Measurements from ENCODE around the gene FHL1. TPM values are rescaled to one million over a fixed set of nuclear protein-coding genes. Genes with fewer than 3 reads are reported as not detected.

The FHL1 gene
- total RNA-seq, 2 donors from 2014 or later, result 1,036 to 1,050 TPM

DNA sequence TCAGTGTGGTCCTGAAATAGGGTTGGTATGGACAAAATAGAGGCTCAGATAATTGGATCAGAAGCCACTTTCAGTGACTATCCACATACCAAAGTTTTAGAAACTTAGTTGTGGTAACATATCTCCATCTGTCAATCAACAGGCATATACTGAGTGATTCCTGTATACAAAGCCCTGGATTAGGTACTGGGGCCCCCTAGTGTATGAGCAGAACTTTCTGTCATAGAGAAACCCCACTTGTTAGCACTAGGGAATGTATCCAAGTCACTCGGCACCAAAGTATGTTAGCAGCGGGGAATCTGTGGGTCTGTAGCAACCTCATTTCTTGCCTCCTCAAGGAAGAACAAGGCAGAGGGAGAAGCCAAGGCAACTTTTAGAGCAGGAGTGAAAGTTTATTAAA lies 53.1 kb downstream of the FHL1 start:
- intact Hi-C loops (cut with DNase I), result loop anchor here in 1 of 2 donors (10.0 kb wide), 1 partner anchor 46 kb away; no protein-coding TSS in a partner anchor
- no peak for DNase-seq (ENCODE audit: low spot score)

DNA sequence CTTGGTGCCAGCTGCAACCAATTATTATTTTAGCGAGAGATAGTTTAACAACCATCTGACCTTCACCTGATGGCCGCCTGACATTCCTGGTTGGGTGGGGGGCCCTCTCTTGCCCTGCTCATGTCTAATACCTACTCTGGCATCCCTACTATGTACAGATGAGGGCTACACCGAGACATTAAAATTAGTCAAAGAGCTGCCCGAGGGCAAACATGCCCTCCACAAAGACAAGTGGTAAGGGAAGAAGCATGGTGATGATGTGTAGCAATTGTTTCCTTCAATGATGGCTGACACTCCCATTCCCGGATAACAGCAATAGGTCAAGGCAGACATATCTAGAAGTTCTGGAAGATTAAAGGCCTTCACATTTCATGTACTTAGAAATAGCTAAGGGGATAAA lies 54.3 kb downstream of the FHL1 start:
- DNase-seq (ENCODE audit: low spot score), result no peak
- intact Hi-C loops (cut with DNase I), result loop anchor here in 1 of 2 donors (10.0 kb wide), 1 partner anchor 47 kb away; no protein-coding TSS in a partner anchor

- no peak for DNase-seq (ENCODE audit: low spot score)
- intact Hi-C loops (cut with DNase I), result loop anchor here in 1 of 2 donors (10.0 kb wide), 1 partner anchor 48 kb away; no protein-coding TSS in a partner anchor
Measured at GRCh38 chrX:136202889-136203288, 55.6 kb downstream of the FHL1 start.

GRCh38 chrX:136203438-136203837 lies 56.1 kb downstream of the FHL1 start:
- no peak for DNase-seq (ENCODE audit: low spot score)
- intact Hi-C loops (cut with DNase I), result loop anchor here in 1 of 2 donors (10.0 kb wide), 1 partner anchor 49 kb away; no protein-coding TSS in a partner anchor

DNA sequence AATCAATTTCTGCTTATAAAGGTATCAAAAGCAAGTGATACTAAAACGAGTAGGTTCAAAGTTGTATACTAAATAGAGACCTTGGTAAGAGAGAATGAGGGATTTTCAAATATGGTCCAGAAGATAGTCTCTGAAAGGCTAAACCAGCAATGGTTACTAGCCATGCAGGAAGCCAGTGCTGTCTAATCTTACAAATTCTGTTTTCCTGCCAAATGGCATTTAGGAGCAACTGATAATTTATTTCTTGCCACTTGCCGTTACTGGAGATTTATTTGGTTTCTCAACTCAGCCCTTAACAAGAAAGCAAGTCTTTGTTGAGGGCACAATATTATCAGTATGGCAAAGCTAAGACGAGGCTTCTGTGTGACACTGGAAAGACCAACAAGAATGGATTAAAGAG lies 56.6 kb downstream of the FHL1 start:
- intact Hi-C loops (cut with DNase I), result loop anchor here in 1 of 2 donors (10.0 kb wide), 1 partner anchor 49 kb away; no protein-coding TSS in a partner anchor
- DNase-seq (ENCODE audit: low spot score), result no peak

GRCh38 chrX:136204571-136204970 lies 57.2 kb downstream of the FHL1 start:
- intact Hi-C loops (cut with DNase I), result loop anchor here in 1 of 2 donors (10.0 kb wide), 1 partner anchor 50 kb away; no protein-coding TSS in a partner anchor
- DNase-seq (ENCODE audit: low spot score), result no peak

DNA sequence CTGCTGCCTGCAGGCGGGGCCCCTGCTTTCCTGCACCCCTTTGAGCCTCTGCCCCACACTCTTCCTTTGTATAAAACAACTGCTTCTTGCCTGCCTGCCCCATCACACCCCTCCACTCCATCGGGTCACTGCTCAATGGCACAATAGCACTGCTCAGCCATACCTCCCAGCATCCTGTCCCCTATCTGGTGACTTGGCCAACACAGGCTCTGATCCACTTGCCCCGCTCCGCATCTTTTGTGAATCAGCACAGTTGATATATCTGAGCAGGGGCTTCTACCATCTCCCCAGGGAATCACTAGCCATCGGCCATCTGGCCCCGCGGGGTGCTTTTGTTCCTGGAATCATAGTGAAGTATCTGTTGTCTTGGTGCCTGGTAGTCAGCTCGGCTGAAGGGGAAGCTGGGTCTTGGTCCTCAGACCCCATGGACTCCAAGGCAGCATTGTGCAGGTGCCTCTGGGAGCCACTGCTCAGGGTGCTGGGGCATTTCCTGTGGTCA lies 58.6 kb downstream of the FHL1 start:
- DNase-seq (ENCODE audit: low spot score), result no peak
- intact Hi-C loops (cut with DNase I), result loop anchor here (5.0 to 10.0 kb wide), 3 partner anchors 34 to 179 kb away; no protein-coding TSS in a partner anchor

DNA sequence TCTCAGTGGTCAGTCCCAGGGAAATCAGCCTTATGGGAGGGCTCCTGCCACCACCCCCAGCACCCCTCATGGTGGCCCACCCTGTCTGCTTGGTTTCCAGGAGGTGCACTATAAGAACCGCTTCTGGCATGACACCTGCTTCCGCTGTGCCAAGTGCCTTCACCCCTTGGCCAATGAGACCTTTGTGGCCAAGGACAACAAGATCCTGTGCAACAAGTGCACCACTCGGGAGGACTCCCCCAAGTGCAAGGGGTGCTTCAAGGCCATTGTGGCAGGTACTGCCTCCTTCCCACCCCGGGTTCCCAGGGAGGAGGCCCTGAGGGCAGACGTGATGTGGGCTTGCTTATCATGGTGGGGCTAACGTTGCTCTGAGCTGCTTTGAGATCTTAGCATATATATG lies 59.6 kb downstream of the FHL1 start:
- intact Hi-C loops (cut with DNase I), result loop anchor here (5.0 to 10.0 kb wide), 3 partner anchors 35 to 180 kb away; no protein-coding TSS in a partner anchor
- DNase-seq (ENCODE audit: low spot score), result no peak

DNA sequence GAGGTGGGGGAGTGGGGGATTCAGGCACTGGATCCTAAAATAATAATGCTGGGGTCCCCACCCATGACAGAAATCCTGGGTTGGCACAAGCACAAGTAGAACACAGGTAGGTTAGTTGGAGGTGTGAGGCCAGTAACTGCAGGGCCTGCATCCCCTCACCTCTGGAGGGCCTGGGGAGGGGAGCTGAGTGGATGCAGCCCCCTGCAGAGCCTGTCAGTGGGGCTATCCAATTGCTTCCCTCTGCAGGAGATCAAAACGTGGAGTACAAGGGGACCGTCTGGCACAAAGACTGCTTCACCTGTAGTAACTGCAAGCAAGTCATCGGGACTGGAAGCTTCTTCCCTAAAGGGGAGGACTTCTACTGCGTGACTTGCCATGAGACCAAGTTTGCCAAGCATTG lies 60.2 kb downstream of the FHL1 start:
- no peak for DNase-seq (ENCODE audit: low spot score)
- intact Hi-C loops (cut with DNase I), result loop anchor here (5.0 to 10.0 kb wide), 3 partner anchors 35 to 180 kb away; no protein-coding TSS in a partner anchor

DNA sequence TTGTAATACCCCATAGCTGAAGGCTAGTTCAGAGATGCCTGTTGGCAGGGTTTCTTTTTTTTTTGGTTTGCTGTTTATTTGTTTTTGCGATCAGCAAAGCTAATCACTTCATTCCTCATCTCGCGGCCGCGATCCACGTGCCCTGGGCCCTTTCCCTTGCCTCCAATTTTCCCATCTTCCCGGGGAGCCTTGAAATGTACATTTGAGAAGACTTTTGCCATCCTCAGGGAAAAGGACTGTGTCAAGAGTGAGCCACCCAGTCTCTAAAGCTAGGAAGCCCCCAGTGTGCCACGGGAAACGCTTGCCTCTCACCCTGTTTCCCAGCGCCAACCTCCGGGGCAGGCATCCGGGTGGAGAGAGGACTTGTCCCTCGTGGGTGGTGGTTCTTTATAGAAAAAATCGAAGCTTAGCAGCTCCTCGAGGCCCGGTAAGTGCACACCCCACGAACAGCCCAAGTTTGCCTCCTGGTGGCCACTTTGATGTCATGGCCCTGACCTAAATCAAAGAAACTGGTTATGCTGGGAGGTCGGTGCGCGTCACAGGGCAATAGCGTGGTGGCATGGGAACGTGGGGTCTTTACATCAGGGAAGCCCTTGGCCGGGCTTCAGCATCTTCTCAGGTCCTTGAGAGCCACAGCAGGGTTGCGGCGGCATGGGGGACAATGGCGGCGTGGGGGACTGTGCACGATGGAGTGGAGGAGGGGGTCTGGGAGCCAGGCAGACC lies 61.8 kb downstream of the FHL1 start:
- intact Hi-C loops (cut with DNase I), result loop anchor here (5.0 to 10.0 kb wide), 3 partner anchors 37 to 182 kb away; no protein-coding TSS in a partner anchor
- DNase-seq (ENCODE audit: low spot score), result no peak

- DNase-seq (ENCODE audit: low spot score), result no peak
- intact Hi-C loops (cut with DNase I), result loop anchor here (5.0 to 10.0 kb wide), 3 partner anchors 37 to 182 kb away; no protein-coding TSS in a partner anchor
Measured at GRCh38 chrX:136209751-136210150, 62.4 kb downstream of the FHL1 start.

DNA sequence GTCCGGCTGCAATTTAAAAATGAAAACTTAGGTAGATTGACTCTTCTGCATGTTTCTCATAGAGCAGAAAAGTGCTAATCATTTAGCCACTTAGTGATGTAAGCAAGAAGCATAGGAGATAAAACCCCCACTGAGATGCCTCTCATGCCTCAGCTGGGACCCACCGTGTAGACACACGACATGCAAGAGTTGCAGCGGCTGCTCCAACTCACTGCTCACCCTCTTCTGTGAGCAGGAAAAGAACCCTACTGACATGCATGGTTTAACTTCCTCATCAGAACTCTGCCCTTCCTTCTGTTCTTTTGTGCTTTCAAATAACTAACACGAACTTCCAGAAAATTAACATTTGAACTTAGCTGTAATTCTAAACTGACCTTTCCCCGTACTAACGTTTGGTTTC lies 62.9 kb downstream of the FHL1 start:
- intact Hi-C loops (cut with DNase I), result no loop called here
- DNase-seq (ENCODE audit: low spot score), result no peak

GRCh38 chrX:136210806-136211205 lies 63.5 kb downstream of the FHL1 start:
- no peak for DNase-seq (ENCODE audit: low spot score)
- intact Hi-C loops (cut with DNase I), result no loop called here

DNA sequence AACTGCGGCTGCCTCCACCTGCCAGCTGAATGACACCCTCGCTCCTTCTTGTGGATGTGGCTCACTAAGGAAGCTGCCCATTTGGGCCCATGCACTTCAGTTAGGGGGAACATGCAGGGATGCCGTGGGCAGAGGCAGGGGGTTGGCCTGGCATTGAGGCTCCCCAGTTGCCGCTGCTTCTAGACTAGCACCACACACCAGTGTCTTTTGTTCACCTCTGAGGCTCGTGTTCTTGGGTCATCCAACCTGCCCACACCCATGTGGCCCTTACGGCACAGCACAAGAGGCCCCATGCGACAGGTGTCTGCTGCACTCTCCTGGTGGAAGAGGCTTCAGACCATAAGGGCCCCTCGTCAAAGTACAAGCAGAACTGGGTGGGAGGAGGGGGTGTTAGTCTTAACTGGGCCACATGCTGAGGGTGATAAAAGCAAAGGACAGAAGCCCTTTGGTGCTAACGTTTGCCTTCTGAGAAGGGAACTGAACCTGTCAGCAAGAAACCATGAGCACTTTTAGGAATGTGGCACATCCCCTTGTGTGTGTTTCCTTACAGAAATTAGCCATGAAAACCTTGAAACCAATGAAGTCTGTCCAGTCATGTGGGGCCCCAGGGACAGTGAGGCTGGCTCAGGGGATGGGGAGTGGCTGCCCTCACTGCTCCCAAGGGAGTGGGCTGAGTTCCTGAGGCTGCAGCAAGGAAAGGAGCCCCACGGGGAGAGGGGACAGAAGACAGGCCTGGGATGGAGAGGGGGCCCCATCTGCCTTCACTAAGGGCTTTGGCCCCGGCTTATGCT lies 64.6 kb downstream of the FHL1 start:
- DNase-seq (ENCODE audit: low spot score), result no peak
- intact Hi-C loops (cut with DNase I), result no loop called here

GRCh38 chrX:136212557-136213111 lies 65.3 kb downstream of the FHL1 start:
- intact Hi-C loops (cut with DNase I), result no loop called here
- no peak for DNase-seq (ENCODE audit: low spot score)

DNA sequence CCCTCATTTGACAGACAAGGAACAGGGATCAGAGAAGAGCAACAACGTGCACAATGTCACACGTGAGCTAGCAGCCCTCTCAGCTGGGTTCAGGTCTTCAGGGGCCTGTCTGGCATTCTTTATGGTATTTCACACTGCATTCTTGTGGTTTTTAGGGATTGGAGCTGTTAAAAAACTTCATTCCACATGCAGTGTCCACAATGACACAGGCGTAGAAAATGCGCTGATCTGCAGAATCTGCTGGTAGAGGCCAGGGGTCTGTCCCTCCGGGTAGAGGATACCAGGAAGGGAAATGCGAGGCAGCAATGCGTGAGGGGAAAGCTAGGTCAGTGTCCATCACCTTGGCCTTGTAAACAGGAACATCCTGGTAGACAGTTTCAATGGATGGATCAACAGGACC lies 67.2 kb downstream of the FHL1 start:
- DNase-seq (ENCODE audit: low spot score), result no peak
- intact Hi-C loops (cut with DNase I), result no loop called here

GRCh38 chrX:136215559-136215958 lies 68.2 kb downstream of the FHL1 start:
- intact Hi-C loops (cut with DNase I), result no loop called here
- DNase-seq (ENCODE audit: low spot score), result no peak

DNA sequence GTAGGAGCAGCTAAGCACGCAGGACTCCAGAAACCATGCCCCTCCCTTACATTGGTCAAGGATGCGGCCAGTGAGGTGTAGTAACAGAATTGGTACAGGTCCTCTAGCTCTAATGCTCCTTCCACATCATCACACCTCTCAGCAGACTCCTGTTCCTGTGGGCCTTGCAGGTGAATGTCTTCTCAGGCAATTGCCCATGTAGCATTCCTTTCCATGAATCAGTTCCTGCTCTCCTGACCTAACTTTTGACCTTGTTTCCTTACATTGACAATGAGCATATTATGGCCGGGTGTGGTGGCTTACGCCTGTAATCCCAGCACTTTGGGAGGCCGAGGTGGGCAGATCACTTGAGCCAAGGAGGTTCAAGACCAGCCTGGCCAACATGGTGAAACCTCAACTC lies 72.6 kb downstream of the FHL1 start:
- no peak for DNase-seq (ENCODE audit: low spot score)
- intact Hi-C loops (cut with DNase I), result no loop called here

- intact Hi-C loops (cut with DNase I), result no loop called here
- no peak for DNase-seq (ENCODE audit: low spot score)
Measured at GRCh38 chrX:136220540-136220939, 73.2 kb downstream of the FHL1 start.
